Measurements from ENCODE around the gene MYL6B. TPM values are rescaled to one million over a fixed set of nuclear protein-coding genes. Genes with fewer than 3 reads are reported as not detected.
A peak's percentile ranks its signal among the peaks of the same experiment; 100 is the strongest.

The MYL6B gene
- total RNA-seq, 4 donors from 2014 or later = 28.5 to 39.4 (median 33.6) TPM

DNA sequence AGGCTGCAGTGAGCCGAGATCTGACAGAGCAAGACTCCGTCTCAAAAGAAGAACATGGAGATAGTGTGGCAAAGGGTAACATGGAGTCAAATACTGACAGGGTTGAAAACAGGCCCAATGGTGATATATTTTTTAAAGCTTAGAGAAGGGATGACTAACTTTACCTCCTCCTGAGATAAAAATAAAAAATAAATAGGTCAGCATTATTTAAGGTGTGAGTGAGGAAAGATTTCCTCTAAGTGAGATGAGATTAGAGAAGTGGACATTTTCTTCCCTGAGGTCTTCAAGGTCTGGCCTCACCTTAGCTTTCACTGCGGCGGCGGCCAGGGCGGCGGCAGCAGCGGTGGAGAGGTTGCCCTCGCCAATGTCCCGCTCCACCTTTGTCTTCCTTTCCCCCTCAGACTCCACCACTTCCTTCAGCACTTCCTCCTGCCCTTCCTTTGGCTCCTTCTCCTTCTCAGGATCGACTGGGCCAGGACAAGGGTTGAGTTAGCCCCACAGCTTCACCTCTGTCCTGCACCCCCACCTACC is 16.9 kb downstream of the MYL6B start:
- TF ChIP-seq POLR2A (IDR thresholded peaks at IDR 0.05; ENCODE audit: low read depth) (no peak), POLR2AphosphoS5 (IDR thresholded peaks at IDR 0.05) (no peak), EP300 (IDR thresholded peaks at IDR 0.05) (no peak)
- TF ChIP-seq, protein P1, sequence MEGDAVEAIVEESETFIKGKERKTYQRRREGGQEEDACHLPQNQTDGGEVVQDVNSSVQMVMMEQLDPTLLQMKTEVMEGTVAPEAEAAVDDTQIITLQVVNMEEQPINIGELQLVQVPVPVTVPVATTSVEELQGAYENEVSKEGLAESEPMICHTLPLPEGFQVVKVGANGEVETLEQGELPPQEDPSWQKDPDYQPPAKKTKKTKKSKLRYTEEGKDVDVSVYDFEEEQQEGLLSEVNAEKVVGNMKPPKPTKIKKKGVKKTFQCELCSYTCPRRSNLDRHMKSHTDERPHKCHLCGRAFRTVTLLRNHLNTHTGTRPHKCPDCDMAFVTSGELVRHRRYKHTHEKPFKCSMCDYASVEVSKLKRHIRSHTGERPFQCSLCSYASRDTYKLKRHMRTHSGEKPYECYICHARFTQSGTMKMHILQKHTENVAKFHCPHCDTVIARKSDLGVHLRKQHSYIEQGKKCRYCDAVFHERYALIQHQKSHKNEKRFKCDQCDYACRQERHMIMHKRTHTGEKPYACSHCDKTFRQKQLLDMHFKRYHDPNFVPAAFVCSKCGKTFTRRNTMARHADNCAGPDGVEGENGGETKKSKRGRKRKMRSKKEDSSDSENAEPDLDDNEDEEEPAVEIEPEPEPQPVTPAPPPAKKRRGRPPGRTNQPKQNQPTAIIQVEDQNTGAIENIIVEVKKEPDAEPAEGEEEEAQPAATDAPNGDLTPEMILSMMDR (IDR thresholded peaks at IDR 0.05) = no peak
- DNase-seq (ENCODE audit: extremely low spot score) = no peak
- H3K4me1 ChIP-seq = peaks cover 0 to 10% (median 10%) of the 10 kb centered on the region in 4 donors
- WGBS = 89% methylated on average over 11 of the region's 11 CpGs
- intact Hi-C loops (cut with DNase I) = no loop called here
- H3K27me3 ChIP-seq = no peaks in the 10 kb centered on the region
- no peaks in the 10 kb centered on the region for H3K9me3 ChIP-seq
- no peak overlapping the region for H3K4me3 ChIP-seq
- H3K36me3 ChIP-seq = peaks cover 78 to 100% (median 99%) of the 10 kb centered on the region in 4 donors
- H3K27ac ChIP-seq (replicated peaks in 1 of 4) = no peak overlapping the region

DNA sequence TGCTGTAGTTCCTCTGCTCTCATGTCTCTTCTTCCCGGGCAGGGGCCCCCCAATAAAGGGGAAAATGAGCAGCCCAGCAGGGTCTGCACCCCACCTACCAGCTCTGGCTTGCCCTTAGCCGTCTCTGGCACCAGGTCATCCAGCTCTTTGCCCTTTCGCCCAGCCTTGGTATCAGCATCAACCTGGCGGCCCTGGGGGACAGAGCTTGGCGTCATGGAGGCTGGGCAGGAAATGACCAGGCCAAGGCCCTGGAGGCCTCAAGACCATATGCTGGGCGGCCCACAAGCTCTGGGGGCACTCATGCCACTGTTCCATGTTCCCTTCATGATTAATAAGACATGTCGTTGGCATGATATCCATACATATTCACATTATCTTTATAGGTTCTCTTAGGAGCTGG is 20.5 kb downstream of the MYL6B start:
- DNase-seq (ENCODE audit: extremely low spot score) = no peak
- H3K36me3 ChIP-seq = peaks cover 81 to 100% (median 100%) of the 10 kb centered on the region in 4 donors
- no peaks in the 10 kb centered on the region for H3K4me1 ChIP-seq
- H3K27me3 ChIP-seq = no peaks in the 10 kb centered on the region
- no peak for TF ChIP-seq EP300 (IDR thresholded peaks at IDR 0.05)
- TF ChIP-seq, protein P1 (IDR thresholded peaks at IDR 0.05) = no peak
- no peak for TF ChIP-seq POLR2A (IDR thresholded peaks at IDR 0.05; ENCODE audit: low read depth)
- TF ChIP-seq POLR2AphosphoS5 (IDR thresholded peaks at IDR 0.05) = no peak
- intact Hi-C loops (cut with DNase I) = no loop called here
- no peak overlapping the region for H3K27ac ChIP-seq (replicated peaks in 1 of 4)
- WGBS = 92% methylated on average over 7 of the region's 7 CpGs
- no peaks in the 10 kb centered on the region for H3K9me3 ChIP-seq
- no peak overlapping the region for H3K4me3 ChIP-seq

DNA sequence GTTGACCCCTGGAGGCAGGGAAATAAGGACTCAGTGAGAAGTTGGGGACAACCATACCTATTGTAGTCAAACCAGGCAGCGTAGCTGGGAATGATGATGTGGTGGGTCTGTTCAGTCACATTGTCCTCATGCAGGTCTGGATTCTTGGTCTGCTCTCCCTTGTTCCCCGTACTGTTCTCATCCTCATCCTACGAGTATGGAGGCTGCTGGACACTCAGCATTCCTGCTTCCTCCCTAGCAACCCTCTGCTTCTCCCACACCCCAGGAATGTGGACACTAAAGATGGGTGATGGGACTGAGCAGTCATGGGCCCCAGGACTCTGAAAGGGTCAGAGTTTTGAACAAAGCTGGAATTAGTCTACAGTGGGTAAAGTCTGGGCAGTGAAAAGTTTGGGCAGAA is 26.0 kb downstream of the MYL6B start:
- H3K4me1 ChIP-seq = no peaks in the 10 kb centered on the region
- peaks cover 71 to 100% (median 100%) of the 10 kb centered on the region in 4 donors for H3K36me3 ChIP-seq
- TF ChIP-seq POLR2A (IDR thresholded peaks at IDR 0.05; ENCODE audit: low read depth) = no peak
- no peak for TF ChIP-seq EP300 (IDR thresholded peaks at IDR 0.05)
- TF ChIP-seq POLR2AphosphoS5 (IDR thresholded peaks at IDR 0.05) = no peak
- TF ChIP-seq, protein P1 (IDR thresholded peaks at IDR 0.05) = no peak
- H3K4me3 ChIP-seq = no peak overlapping the region
- WGBS = 85% methylated on average over 3 of the region's 3 CpGs
- H3K27ac ChIP-seq (replicated peaks in 1 of 4) = no peak overlapping the region
- intact Hi-C loops (cut with DNase I) = no loop called here
- no peaks in the 10 kb centered on the region for H3K27me3 ChIP-seq
- no peak for DNase-seq (ENCODE audit: extremely low spot score)
- H3K9me3 ChIP-seq = no peaks in the 10 kb centered on the region

DNA sequence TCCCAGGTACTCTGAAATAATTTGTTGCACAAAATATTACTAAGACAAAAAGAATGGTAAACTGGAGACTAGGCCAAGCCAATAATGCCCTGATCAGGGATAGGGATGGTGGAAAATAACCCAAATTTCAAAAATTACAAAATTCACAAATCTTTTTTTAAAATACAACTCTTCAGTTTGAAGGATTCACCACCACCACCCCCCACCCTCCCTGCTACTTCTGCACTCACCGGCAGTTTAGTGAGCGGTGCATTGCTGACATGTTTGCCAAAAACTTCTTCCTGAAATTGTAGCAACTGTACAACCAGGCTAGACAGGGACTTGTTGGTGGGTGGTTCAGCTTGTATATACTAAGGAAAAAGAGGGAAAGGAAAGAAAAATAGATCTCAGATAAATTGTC is 34.6 kb downstream of the MYL6B start:
- Histone ChIP-seq H3K9me3 (no peaks in the 10 kb centered on the region), H3K4me1 (peaks cover 20 to 40% (median 33%) of the 10 kb centered on the region in 4 donors), H3K27ac (replicated peaks in 1 of 4) (peak overlapping the region in 1 of 4 donors; percentile 97), H3K27me3 (no peaks in the 10 kb centered on the region), H3K36me3 (peaks cover 24 to 54% (median 48%) of the 10 kb centered on the region in 4 donors), H3K4me3 (no peak overlapping the region)
- intact Hi-C loops (cut with DNase I) = loop anchor here (10.0 kb wide), 1 partner anchor 278 kb away; the partner anchor contains the start of gene SPRYD4
- DNase-seq (ENCODE audit: extremely low spot score) = no peak
- 37% methylated on average over 2 of the region's 2 CpGs for WGBS
- TF ChIP-seq POLR2A (IDR thresholded peaks at IDR 0.05; ENCODE audit: low read depth) (no peak), EP300 (IDR thresholded peaks at IDR 0.05) (no peak), POLR2AphosphoS5 (IDR thresholded peaks at IDR 0.05) (no peak)
- TF ChIP-seq, protein P1 (IDR thresholded peaks at IDR 0.05) = no peak

Measured in esophagus muscularis mucosa (tissue), 4 donors.